Parathyroid adenoma (tissue), 2 donors: Measurements from ENCODE around the gene LHFPL3.

Experiments used
- H2AFZ ChIP-seq: fragments of 300-600 bp; sonication (generic); one replicate; pipeline ENCODE4 v1.7.0; 2017; ENCODE audit warnings: antibody characterized with exemption, mild to moderate bottlenecking
- H3K27ac ChIP-seq: fragments of 300-600 bp; sonication (generic); one replicate; pipeline ENCODE4 v1.7.0; 2017
- H3K27me3 ChIP-seq: fragments of 300-600 bp; sonication (generic); one replicate; pipeline ENCODE4 v1.7.0; 2017; ENCODE audit warnings: low read length; ENCODE audit not compliant: control insufficient read depth, insufficient read depth
- H3K36me3 ChIP-seq: fragments of 300-600 bp; sonication (generic); one replicate; pipeline ENCODE4 v1.7.0; 2017; ENCODE audit warnings: low read length; ENCODE audit not compliant: control insufficient read depth, insufficient read depth
- H3K4me1 ChIP-seq: fragments of 300-600 bp; sonication (generic); one replicate; pipeline ENCODE4 v1.7.0; 2017; ENCODE audit warnings: control low read depth
- H3K4me2 ChIP-seq: fragments of 300-600 bp; sonication (generic); one replicate; pipeline ENCODE4 v1.7.0; 2017; ENCODE audit warnings: low read length
- H3K4me3 ChIP-seq: fragments of 300-600 bp; sonication (generic); one replicate; pipeline ENCODE4 v1.7.0; 2017; ENCODE audit warnings: low read depth, low read length
- H3K79me2 ChIP-seq: fragments of 300-600 bp; sonication (generic); one replicate; pipeline ENCODE4 v1.7.0; 2017; ENCODE audit warnings: control low read depth
- H3K9ac ChIP-seq: fragments of 300-600 bp; sonication (generic); one replicate; pipeline ENCODE4 v1.7.0; 2017; ENCODE audit warnings: mild to moderate bottlenecking
- H3K9me3 ChIP-seq: fragments of 300-600 bp; sonication (generic); one replicate; pipeline ENCODE4 v1.7.0; 2017; ENCODE audit warnings: low read length; ENCODE audit not compliant: control insufficient read depth
- CTCF ChIP-seq: fragments of 300-600 bp; sonication (generic); IDR thresholded peaks from one replicate; pipeline ENCODE4 v1.7.0; 2017; ENCODE audit warnings: antibody characterized with exemption, mild to moderate bottlenecking
- donor health status: primary hyperparathyroidism.

Gene LHFPL3

GRCh38 chr7:104416866-104417393 is 88.5 kb downstream of the LHFPL3 start:
- Histone ChIP-seq H3K27ac (no peak overlapping the region), H3K27me3 (no peaks in the 10 kb centered on the region), H3K79me2 (no peaks in the 10 kb centered on the region), H3K4me2 (no peak overlapping the region), H3K9me3 (no peaks in the 10 kb centered on the region), H2AFZ (no peak overlapping the region), H3K4me3 (no peak overlapping the region), H3K36me3 (no peaks in the 10 kb centered on the region), H3K4me1 (no peaks in the 10 kb centered on the region), H3K9ac (no peak overlapping the region)
- no peak for TF ChIP-seq CTCF

- H3K27ac ChIP-seq = no peak overlapping the region
- no peak overlapping the region for H3K4me3 ChIP-seq
- H3K9me3 ChIP-seq = no peaks in the 10 kb centered on the region
- no peaks in the 10 kb centered on the region for H3K4me1 ChIP-seq
- no peak overlapping the region for H3K4me2 ChIP-seq
- H2AFZ ChIP-seq = no peak overlapping the region
- H3K36me3 ChIP-seq = no peaks in the 10 kb centered on the region
- no peaks in the 10 kb centered on the region for H3K79me2 ChIP-seq
- H3K27me3 ChIP-seq = no peaks in the 10 kb centered on the region
- H3K9ac ChIP-seq = no peak overlapping the region
- no peak for TF ChIP-seq CTCF
These were observed 103.5 kb downstream of the LHFPL3 start for GRCh38 chr7:104431930-104432329.

- no peaks in the 10 kb centered on the region for H3K4me1 ChIP-seq
- no peak overlapping the region for H3K27ac ChIP-seq
- H3K4me2 ChIP-seq = no peak overlapping the region
- H3K9me3 ChIP-seq = no peaks in the 10 kb centered on the region
- H3K9ac ChIP-seq = no peak overlapping the region
- no peak overlapping the region for H2AFZ ChIP-seq
- no peaks in the 10 kb centered on the region for H3K27me3 ChIP-seq
- H3K4me3 ChIP-seq = no peak overlapping the region
- H3K36me3 ChIP-seq = no peaks in the 10 kb centered on the region
- TF ChIP-seq CTCF = no peak
- no peaks in the 10 kb centered on the region for H3K79me2 ChIP-seq
These were observed 105.7 kb downstream of the LHFPL3 start for GRCh38 chr7:104434129-104434528.

DNA sequence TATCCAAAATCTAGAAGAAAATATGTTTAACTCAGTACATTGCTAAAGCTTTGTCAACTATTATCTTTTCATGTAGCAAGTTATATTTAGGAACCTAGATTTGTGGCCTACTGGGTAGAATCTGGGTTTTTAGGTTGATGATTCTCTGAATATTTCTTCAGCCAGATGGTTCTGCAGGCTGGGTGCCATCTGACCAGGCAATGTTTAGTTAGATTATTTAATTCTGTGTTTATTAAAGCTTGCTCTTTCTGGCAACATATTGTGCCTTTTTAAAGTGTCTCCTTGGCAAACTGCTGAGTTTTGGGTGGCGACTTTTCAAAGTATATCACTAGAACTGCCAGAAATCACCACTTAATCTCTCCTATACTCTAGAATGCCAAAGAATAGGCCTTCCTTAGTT is 114.1 kb downstream of the LHFPL3 start:
- H3K27me3 ChIP-seq = no peaks in the 10 kb centered on the region
- H3K9ac ChIP-seq = no peak overlapping the region
- no peak overlapping the region for H3K4me2 ChIP-seq
- no peak overlapping the region for H3K4me3 ChIP-seq
- H3K27ac ChIP-seq = no peak overlapping the region
- no peaks in the 10 kb centered on the region for H3K9me3 ChIP-seq
- no peaks in the 10 kb centered on the region for H3K79me2 ChIP-seq
- no peaks in the 10 kb centered on the region for H3K36me3 ChIP-seq
- no peak overlapping the region for H2AFZ ChIP-seq
- H3K4me1 ChIP-seq = no peaks in the 10 kb centered on the region
- no peak for TF ChIP-seq CTCF

- H3K4me3 ChIP-seq = no peak overlapping the region
- H2AFZ ChIP-seq = no peak overlapping the region
- no peak overlapping the region for H3K9ac ChIP-seq
- H3K4me1 ChIP-seq = no peaks in the 10 kb centered on the region
- H3K27ac ChIP-seq = no peak overlapping the region
- H3K79me2 ChIP-seq = no peaks in the 10 kb centered on the region
- no peaks in the 10 kb centered on the region for H3K27me3 ChIP-seq
- H3K9me3 ChIP-seq = no peaks in the 10 kb centered on the region
- TF ChIP-seq CTCF = no peak
- H3K36me3 ChIP-seq = no peaks in the 10 kb centered on the region
- no peak overlapping the region for H3K4me2 ChIP-seq
These were observed 115.6 kb downstream of the LHFPL3 start for GRCh38 chr7:104444017-104444416.
